Muscle of leg (tissue), 11 donors: ENCODE results near the gene HOXA7. TPM values are rescaled to one million over a fixed set of nuclear protein-coding genes. Genes with fewer than 3 reads are reported as not detected.

ENCODE experiments used
- DNase-seq: peaks from one replicate; pipeline ENCODE4 v3.0.0; 2013
- H3K27ac ChIP-seq: one replicate; pipeline ENCODE4 v1.5.1; 2013; ENCODE audit warnings: mild to moderate bottlenecking, low read length, control low read depth
- H3K27me3 ChIP-seq: one replicate; pipeline ENCODE4 v1.6.1; 2013; ENCODE audit warnings: low read length; ENCODE audit not compliant: control insufficient read depth, insufficient read depth
- H3K36me3 ChIP-seq: one replicate; pipeline ENCODE4 v1.6.1; 2013; ENCODE audit warnings: low read length; ENCODE audit not compliant: control insufficient read depth, insufficient read depth
- H3K4me1 ChIP-seq: one replicate; pipeline ENCODE4 v1.6.1; 2013; ENCODE audit warnings: low read length; ENCODE audit not compliant: control insufficient read depth, insufficient read depth
- H3K4me3 ChIP-seq: one replicate; pipeline ENCODE4 v1.5.1; 2013; ENCODE audit warnings: low read length, control low read depth
- H3K9me3 ChIP-seq: replicated peaks from 2 replicates; pipeline ENCODE4 v1.6.1; 2013; ENCODE audit warnings: low read depth, low read length; ENCODE audit not compliant: control insufficient read depth
- WGBS: methylation state at CpG from one replicate; pipeline ENCODE4 v1.1.5; 2013; ENCODE audit warnings: missing lambda C conversion rate; ENCODE audit not compliant: insufficient coverage; 5-methylcytosine and 5-hydroxymethylcytosine counted together
- polyA plus RNA-seq, 8 donors: library from polyadenylated mRNA; unstranded; fragments of 120-200 nt; gene quantifications; one replicate each; pipeline versions ENCODE4 v1.2.1 to v1.2.3, GENCODE V29; 2013; ENCODE audit warnings: inconsistent platforms in 1 of 8, low replicate concordance in 1 of 8; ENCODE audit not compliant: insufficient read length in 8 of 8, insufficient read depth in 1 of 8
- total RNA-seq: library from RNA; stranded (reverse); fragments of 120-200 nt; gene quantifications from one replicate; pipeline ENCODE4 v1.2.4, GENCODE V29; 2013

HOXA7 gene
- total and polyA plus RNA-seq, 9 donors: 3.9 to 16.3 (median 11.5) TPM

DNA sequence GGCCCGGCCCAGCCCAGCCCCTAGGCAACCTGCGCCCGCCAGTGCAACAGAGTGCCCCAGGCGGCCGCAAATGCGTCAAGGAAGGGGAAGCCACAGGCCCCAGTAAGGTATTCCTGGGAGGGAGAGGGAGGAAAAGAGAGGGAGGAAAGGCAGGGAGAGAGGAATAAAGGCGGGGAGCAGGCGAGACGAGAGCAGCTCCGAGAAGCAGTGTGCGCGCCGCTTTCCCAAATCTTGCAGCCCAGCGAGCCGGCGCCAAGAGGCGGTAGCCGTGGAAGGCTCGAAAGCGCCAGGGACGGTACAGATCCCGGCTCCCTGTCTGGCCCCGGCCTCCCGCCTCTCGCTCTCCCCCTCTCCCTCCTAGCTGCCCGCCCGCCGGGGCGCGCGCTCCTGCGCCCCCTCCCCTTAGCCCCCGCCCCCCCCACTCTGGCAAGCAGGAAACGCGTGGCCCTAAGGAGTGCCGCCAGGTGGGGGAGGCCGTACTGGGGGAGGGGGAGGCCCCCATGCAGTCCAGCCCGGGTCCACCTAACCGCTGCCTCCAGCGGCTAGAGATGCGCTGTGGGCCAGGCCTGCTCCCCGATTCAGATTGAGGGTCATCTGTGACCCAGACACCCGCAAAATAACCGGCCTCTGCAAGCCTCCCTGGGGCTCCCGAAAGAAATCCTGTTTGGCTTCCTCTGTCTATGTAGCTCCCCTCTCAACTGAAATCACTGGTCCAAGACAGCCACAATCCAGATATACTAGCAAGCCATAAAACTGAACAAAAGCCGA, 13.4 kb upstream of the HOXA7 start:
- H3K4me3 ChIP-seq: peak overlapping the region; percentile 72
- peak overlapping the region; percentile 98 for H3K27ac ChIP-seq
- peak; percentile 71 for DNase-seq
- peaks cover 73% of the 10 kb centered on the region for H3K27me3 ChIP-seq
- WGBS: under 1% methylated on average over 24 of the region's 46 CpGs
- no peaks in the 10 kb centered on the region for H3K9me3 ChIP-seq
- H3K36me3 ChIP-seq: peaks cover 15% of the 10 kb centered on the region
- H3K4me1 ChIP-seq: peaks cover 60% of the 10 kb centered on the region

- 3% methylated on average over 20 of the region's 25 CpGs for WGBS
- Histone ChIP-seq H3K4me1 (peaks cover 59% of the 10 kb centered on the region), H3K27me3 (peaks cover 75% of the 10 kb centered on the region), H3K4me3 (peak overlapping the region; percentile 72), H3K27ac (peak overlapping the region; percentile 98), H3K36me3 (peaks cover 15% of the 10 kb centered on the region), H3K9me3 (no peaks in the 10 kb centered on the region)
- peak; percentile 91 for DNase-seq
Observed at GRCh38 chr7:27168265-27168947, 11.9 kb upstream of the HOXA7 start.

- peaks cover 74% of the 10 kb centered on the region for H3K27me3 ChIP-seq
- 21% methylated on average over 2 of the region's 4 CpGs for WGBS
- H3K4me1 ChIP-seq: peaks cover 59% of the 10 kb centered on the region
Observed at GRCh38 chr7:27167916-27168264, 11.4 kb upstream of the HOXA7 start.

GRCh38 chr7:27166531-27167505, 10.3 kb upstream of the HOXA7 start:
- DNase-seq: peak; percentile 72
- WGBS: 8% methylated on average over 33 of the region's 50 CpGs
- Histone ChIP-seq H3K27ac (peak overlapping the region; percentile 98), H3K27me3 (peaks cover 65% of the 10 kb centered on the region), H3K36me3 (peaks cover 18% of the 10 kb centered on the region), H3K4me1 (peaks cover 55% of the 10 kb centered on the region), H3K9me3 (no peaks in the 10 kb centered on the region), H3K4me3 (peak overlapping the region; percentile 72)

More at GRCh38 chr7:27167916-27168264, 11.4 kb upstream of the HOXA7 start:
- H3K36me3 ChIP-seq: peaks cover 18% of the 10 kb centered on the region
- peak; percentile 59 for DNase-seq
- H3K27ac ChIP-seq: peak overlapping the region; percentile 98
- H3K9me3 ChIP-seq: no peaks in the 10 kb centered on the region
- peak overlapping the region; percentile 72 for H3K4me3 ChIP-seq

DNA sequence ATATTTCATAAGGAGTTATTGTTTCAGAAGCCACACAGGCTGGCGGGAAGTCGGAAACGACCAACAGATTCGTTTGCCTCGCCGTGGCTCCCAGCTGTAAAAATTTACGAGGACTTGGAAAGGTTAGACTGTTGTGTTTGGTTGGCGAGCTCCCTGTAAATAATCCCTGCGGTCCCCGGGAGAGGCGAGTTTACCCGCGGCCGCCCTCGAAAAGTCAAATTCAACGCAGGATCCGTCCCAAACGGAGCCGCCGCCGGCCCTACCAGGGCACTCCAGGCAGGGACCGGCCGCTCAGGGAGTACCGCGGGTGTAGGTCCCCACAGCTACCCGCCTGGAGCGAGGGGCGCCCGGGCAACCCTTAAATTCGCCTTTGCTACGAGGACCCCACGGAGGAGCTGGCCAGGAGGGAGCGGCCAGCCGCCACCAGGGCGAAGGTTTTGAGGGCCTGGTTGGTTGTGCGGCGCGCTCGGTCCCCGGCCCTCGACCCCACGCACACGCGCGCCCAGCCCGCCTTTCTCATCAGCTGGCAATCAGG, 9.6 kb upstream of the HOXA7 start:
- peak overlapping the region; percentile 72 for H3K4me3 ChIP-seq
- H3K9me3 ChIP-seq: no peaks in the 10 kb centered on the region
- H3K4me1 ChIP-seq: peaks cover 57% of the 10 kb centered on the region
- 3% methylated on average over 46 of the region's 46 CpGs for WGBS
- H3K36me3 ChIP-seq: peaks cover 13% of the 10 kb centered on the region
- H3K27ac ChIP-seq: peak overlapping the region; percentile 98
- peak; percentile 86 for DNase-seq
- H3K27me3 ChIP-seq: peaks cover 60% of the 10 kb centered on the region

DNA sequence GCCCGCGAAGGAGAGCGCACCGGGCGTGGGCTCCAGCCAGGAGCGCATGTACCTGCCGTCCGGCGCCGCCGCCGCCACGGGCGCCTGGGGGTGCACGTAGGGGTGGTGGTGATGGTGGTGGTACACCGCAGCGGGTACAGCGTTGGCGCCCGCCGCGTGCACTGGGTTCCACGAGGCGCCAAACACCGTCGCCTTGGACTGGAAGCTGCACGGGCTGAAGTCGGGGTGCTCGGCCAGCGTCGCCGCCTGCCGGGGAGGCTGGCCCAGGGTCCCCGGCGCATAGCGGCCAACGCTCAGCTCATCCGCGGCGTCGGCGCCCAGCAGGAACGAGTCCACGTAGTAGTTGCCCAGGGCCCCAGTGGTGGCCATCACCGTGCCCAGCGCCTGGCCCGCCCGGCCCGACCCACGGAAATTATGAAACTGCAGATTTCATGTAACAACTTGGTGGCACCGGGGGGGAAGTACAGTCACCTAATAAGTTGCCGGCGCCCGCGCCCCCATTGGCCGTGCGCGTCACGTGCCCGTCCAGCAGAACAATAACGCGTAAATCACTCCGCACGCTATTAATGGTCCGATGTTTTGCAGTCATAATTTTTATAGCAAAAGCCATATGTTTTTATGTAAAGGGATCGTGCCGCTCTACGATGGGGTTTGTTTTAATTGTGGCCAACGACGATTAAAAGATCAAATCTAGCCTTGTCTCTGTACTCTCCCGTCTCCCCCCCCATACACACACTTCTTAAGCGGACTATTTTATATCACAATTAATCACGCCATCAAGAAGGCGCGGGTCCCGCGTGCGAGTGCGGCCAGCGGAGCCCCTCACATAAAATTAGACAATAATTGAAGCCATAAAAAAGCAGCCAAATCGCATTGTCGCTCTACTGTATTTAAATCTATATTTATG, 8.9 kb upstream of the HOXA7 start, which contains the start of gene HOXA9:
Gene HOXA9 (minus strand): TSS at position 449 of the 907 bp plus-strand sequence. CDS start 80 bp downstream, at position 369.
- peak within 1 kb of the TSS; percentile 98 for H3K27ac ChIP-seq

GRCh38 chr7:27164367-27165088, 8.1 kb upstream of the HOXA7 start:
- H3K9me3 ChIP-seq: no peaks in the 10 kb centered on the region
- DNase-seq: peak; percentile 72
- H3K4me1 ChIP-seq: peaks cover 59% of the 10 kb centered on the region
- peak overlapping the region; percentile 72 for H3K4me3 ChIP-seq
- peaks cover 57% of the 10 kb centered on the region for H3K27me3 ChIP-seq
- H3K36me3 ChIP-seq: peaks cover 13% of the 10 kb centered on the region
- 2% methylated on average over 44 of the region's 47 CpGs for WGBS
- peak overlapping the region; percentile 98 for H3K27ac ChIP-seq

More for the DNA sequence above, 8.9 kb upstream of the HOXA7 start, which contains the start of gene HOXA9:
- H3K4me3 ChIP-seq: peak within 1 kb of the TSS; percentile 72
- no peaks in the 10 kb centered on the region for H3K9me3 ChIP-seq
- 0% methylated on average over 55 of the region's 82 CpGs for WGBS
- peaks cover 60% of the 10 kb centered on the region for H3K27me3 ChIP-seq
- DNase-seq: peak; percentile 98
- H3K36me3 ChIP-seq: peaks cover 13% of the 10 kb centered on the region
- H3K4me1 ChIP-seq: peaks cover 60% of the 10 kb centered on the region

GRCh38 chr7:27164045-27164366, 7.5 kb upstream of the HOXA7 start:
- peak overlapping the region; percentile 72 for H3K4me3 ChIP-seq
- 14% methylated on average over 6 of the region's 12 CpGs for WGBS
- peak overlapping the region; percentile 98 for H3K27ac ChIP-seq
- H3K27me3 ChIP-seq: peaks cover 58% of the 10 kb centered on the region
- no peaks in the 10 kb centered on the region for H3K9me3 ChIP-seq
- H3K36me3 ChIP-seq: peaks cover 10% of the 10 kb centered on the region
- peak; percentile 53 for DNase-seq
- peaks cover 64% of the 10 kb centered on the region for H3K4me1 ChIP-seq
